ENCODE results near the gene NRL. TPM values are rescaled to one million over a fixed set of nuclear protein-coding genes. Genes with fewer than 3 reads are reported as not detected.
"Not testable (repeated sequence)": the region's sequence is repeated elsewhere in the genome, so short reads cannot be mapped to it uniquely, and the experiment has no call there.

The NRL gene
- polyA plus RNA-seq, 2 of the 4 experiments (the other 2 are of a cell fraction): 0.93 to 0.97 TPM

GRCh38 chr14:24036169-24036962, 78.4 kb downstream of the NRL start:
- Histone ChIP-seq H3K27ac (peak overlapping the region; percentile 95 to 96), H3K4me1 (peaks cover 52% of the 10 kb centered on the region), H3K4me3 (peak overlapping the region; percentile 67), H3K9me3 (no peaks in the 10 kb centered on the region), H3K4me2 (peak overlapping the region; percentile 80)
- 2% methylated on average over 28 of the region's 50 CpGs for WGBS (ENCODE audit: missing lambda C conversion rate)
- ChIA-PET CTCF (interaction anchor here (0.7 to 1.2 kb wide), 7 partner anchors 11 to 126 kb away, joined by 3 to 4 read pairs (median 4); no protein-coding TSS in a partner anchor), POLR2A (interaction anchor here (0.9 kb wide), 2 partner anchors 57 to 77 kb away, joined by 4 read pairs; no protein-coding TSS in a partner anchor)
- ATAC-seq: peak; percentile 89 to 92
- DNase-seq (ENCODE audit: low read depth in 1 of 2, low spot score in 1 of 2): peak; percentile 73 to 83
- TF ChIP-seq PHF8 (IDR thresholded peaks at IDR 0.05; ENCODE audit: borderline replicate concordance, low read depth) (peak; percentile 33; the same call in 1 of the 2 replicates), E2F6 (IDR thresholded peaks at IDR 0.05; ENCODE audit: borderline replicate concordance, low read depth) (peak; percentile 54), PBX3 (IDR thresholded peaks at IDR 0.05) (no peak), BCL3 (IDR thresholded peaks at IDR 0.05) (peak; percentile 45; the same call in 1 of the 3 replicates), ZFP36 (IDR thresholded peaks at IDR 0.05; ENCODE audit: borderline replicate concordance, partially characterized antibody) (no peak), CBX2 (IDR thresholded peaks at IDR 0.05; ENCODE audit: borderline replicate concordance, low read depth) (no peak), CHD2 (IDR thresholded peaks at IDR 0.05; ENCODE audit: low read length, partially characterized antibody) (no peak), RAD21 (conservative IDR thresholded peaks at IDR 0.05 in 1 of 2, IDR thresholded peaks at IDR 0.05 in 1 of 2) (peak; percentile 58 to 67; a peak in 4 of 5 replicates), ESRRA (IDR thresholded peaks at IDR 0.05; ENCODE audit: borderline replicate concordance, low read length) (no peak), REST (IDR thresholded peaks at IDR 0.05) (no peak), SMC3 (IDR thresholded peaks at IDR 0.05) (peak; percentile 60; the same call in 2 of the 3 replicates), MAFK (IDR thresholded peaks at IDR 0.05; ENCODE audit: partially characterized antibody) (no peak), ZNF302 (CRISPR knock-in tag; IDR thresholded peaks at IDR 0.05) (no peak), CTCF (IDR thresholded peaks at IDR 0.05) (peak; percentile 77), GATA3 (IDR thresholded peaks at IDR 0.05; ENCODE audit: borderline replicate concordance) (no peak), HEYL (CRISPR knock-in tag; IDR thresholded peaks at IDR 0.05) (no peak), POLR2A (IDR thresholded peaks at IDR 0.05; ENCODE audit: low read length) (peak; percentile 75), CEBPB (IDR thresholded peaks at IDR 0.05) (peak in 1 of 2 experiments; percentile 41; a peak in 1 of 4 replicates), MAX (IDR thresholded peaks at IDR 0.05) (peak; percentile 80), RNF2 (IDR thresholded peaks at IDR 0.05; ENCODE audit: borderline replicate concordance, low read depth) (no peak), JUN (IDR thresholded peaks at IDR 0.05) (peak in 1 of 2 experiments; percentile 80; a peak in 2 of 5 replicates)
- no peak for FAIRE-seq

- WGBS (ENCODE audit: missing lambda C conversion rate): 50% methylated on average over 3 of the region's 4 CpGs
- POLR2A ChIA-PET: interaction anchor here (0.9 kb wide), 2 partner anchors 58 to 78 kb away, joined by 4 read pairs; no protein-coding TSS in a partner anchor
- H3K9me3 ChIP-seq; FAIRE-seq; DNase-seq (ENCODE audit: low read depth in 1 of 2, low spot score in 1 of 2): not testable (repeated sequence)
- Histone ChIP-seq H3K4me1 (peaks cover 52% of the 10 kb centered on the region), H3K27ac (peak overlapping the region; percentile 95 to 96), H3K4me2 (peak overlapping the region; percentile 80), H3K4me3 (peak overlapping the region; percentile 67)
- CTCF ChIA-PET: interaction anchor here (0.8 to 1.2 kb wide), 7 partner anchors 12 to 127 kb away, joined by 3 to 5 read pairs (median 4); no protein-coding TSS in a partner anchor
- ATAC-seq: peak; percentile 66 to 70
These were observed 79.0 kb downstream of the NRL start for GRCh38 chr14:24035769-24036168.
